COLO668 (cell line): ENCODE measurements around the gene SAMD7.

ENCODE experiments used
- DNase-seq: peaks from one replicate; lab custom pipeline; 2025; ENCODE audit not compliant: unreplicated experiment; lab: John Stamatoyannopoulos, UW

SAMD7 gene

GRCh38 chr3:169907944-169908343, 3.4 kb upstream of the SAMD7 start:
- DNase-seq, result no peak

DNA sequence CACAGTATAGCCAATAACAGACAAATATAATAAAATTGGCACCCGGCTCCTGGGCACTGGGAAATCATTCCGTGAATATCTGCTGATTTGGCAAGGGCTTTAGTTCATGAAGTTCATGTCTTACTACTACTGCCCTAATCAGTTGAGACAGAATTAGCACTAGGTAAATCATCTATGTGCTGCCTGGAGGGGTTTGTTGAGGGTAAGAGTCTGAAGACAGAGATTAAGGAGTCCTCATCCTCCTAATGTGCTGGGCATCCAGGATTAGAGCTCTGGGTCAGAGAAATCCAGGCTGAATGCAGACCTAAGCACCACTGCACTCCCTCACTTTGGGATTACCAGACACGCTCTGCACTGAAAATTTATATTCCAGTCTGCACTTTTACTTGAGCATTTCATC, 2.0 kb downstream of the SAMD7 start:
- DNase-seq, result no peak

DNA sequence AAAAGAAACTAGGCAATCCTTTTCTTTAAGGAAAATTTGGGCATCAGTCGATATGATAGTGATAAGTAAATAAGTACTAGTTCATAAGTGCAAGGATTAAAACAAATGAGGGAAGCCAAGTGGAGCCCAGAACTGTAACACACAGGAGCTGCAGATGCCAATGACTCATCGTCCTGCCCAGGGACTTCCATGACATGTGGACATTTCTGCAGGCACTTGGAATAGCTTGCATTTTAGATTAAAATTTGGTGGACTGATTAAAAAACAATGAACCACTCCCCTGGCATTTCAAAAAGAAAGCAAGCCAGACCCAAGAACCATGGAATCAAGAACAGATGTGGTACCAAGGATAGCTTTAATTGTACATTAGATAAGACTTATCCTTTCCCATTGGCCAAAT, 2.9 kb downstream of the SAMD7 start:
- DNase-seq, result no peak

DNA sequence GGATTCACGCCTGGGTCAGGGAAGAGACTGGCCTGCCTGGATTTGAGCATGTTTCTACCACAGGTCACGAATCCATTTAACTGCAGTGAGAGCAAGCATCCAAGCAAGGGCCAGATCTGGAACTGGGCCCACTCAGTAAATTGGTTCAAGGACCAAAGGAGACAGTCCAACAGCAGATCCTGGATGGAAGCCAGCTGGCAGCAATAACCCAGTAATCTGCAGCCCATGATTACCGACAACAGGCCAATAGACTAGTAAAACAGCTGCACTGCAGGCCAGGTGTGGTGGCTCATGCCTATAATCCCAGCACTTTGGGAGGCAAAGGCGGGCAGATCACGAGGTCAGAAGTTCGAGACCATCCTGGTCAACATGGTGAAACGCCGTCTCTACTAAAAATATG, 11.8 kb downstream of the SAMD7 start:
- peak; percentile 15 for DNase-seq

DNA sequence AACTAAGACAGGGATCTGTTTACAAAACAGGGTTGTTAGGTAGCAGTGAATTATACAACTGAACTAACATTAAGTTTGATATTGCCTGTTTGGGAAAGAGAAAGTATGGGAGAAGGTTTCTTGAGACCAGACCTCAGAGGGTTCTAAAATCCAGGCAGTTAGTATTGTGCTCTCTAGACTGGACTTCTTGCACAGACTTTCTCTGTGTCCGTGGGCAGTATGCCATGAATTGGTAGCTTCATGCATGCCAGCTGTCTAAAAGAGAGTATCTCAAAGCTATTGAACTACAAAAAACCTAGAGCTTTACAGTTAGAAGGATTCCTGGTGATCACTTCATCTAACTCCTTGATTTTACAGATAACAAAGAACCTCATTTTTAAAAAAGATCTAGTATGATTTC, 12.5 kb downstream of the SAMD7 start:
- no peak for DNase-seq

DNA sequence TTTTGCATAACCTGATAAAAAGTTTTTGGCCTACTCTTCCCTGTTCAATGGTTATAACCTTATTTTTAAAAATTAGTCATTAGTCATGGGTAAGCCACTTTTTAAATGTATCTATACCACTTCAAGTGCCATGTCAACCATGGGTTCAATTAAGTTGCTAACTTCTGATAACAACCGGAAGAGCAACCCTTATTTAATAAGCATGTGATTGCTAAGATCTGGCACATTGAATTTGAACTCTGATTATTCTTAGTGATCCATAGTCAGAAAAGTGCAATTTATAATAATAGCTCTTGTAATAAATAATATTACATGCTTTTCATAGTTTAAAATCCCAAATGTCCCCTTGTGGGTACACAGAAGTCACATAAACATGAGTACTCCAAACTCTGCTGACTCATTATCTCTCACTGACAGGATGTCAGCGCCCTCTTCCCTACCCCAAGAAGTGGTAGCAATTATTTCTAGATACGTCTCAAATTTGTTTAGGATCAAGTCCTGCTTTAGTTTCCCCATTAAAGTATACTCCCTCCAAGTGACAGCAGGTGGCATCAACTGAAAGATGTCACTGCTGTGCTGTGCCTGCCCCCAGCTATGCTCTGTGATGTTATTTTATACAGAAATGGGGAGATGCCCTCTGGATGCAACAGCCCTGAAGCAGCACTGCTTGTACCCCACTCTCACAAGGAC, 18.6 kb downstream of the SAMD7 start:
- DNase-seq, result no peak

DNA sequence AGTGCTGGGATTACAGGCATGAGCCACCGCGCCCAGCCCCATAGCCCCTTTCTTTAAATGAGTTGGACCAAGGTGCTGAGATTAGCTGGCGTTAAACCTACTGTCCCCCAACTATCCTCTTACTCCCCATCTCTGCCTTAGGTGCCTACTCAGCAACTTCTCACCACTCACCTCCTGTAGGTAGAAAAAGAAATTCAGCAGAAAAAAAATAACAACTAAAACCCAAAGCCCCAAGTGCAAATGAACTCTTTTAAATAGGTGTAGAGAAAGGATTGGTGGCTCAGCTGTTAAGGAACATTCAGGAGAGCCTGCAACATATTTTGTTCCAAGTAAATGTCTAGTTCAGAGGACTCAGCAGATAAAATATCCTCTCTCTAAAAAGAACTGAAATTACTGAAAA, 19.5 kb downstream of the SAMD7 start:
- DNase-seq, result no peak

- no peak for DNase-seq
These were observed 20.6 kb downstream of the SAMD7 start for GRCh38 chr3:169931747-169932520.

- DNase-seq, result no peak
These were observed 27.9 kb downstream of the SAMD7 start for GRCh38 chr3:169939320-169939719.

- no peak for DNase-seq
These were observed 28.4 kb downstream of the SAMD7 start for GRCh38 chr3:169939751-169940150.

DNA sequence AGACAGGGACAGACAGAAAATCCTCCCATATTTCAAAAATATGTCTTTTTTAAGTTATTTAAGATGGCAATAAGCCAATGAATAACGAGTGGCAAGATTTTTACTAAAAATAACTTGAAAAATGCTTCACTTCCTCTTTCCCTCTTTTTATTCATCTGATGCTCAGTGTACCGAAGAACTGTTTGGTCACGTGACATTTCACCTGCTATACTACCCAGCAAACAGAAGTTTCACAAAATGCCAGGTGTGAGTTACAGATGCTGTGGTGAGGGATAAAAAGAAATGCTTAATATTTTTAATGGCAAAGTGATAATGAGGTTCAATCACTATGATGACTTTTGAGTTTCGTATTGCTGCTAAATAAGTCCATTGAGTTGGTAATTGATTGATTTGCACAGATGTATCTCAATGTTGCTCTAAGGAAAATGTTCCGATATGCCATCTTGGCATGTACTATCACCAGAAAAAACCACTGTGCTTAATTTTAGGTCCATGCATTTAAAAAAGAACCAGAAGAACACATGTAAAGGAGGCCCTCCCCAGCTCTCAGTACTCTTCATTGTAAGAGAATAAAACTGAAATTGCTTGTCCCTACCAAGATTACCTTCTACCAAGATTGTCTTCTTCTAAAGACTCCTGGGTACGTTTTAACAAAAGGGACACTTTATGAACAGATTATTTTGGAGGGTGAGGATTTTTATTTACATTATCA, 29.3 kb downstream of the SAMD7 start:
- no peak for DNase-seq

- DNase-seq, result no peak
These were observed 33.9 kb downstream of the SAMD7 start for GRCh38 chr3:169945313-169945712.

DNA sequence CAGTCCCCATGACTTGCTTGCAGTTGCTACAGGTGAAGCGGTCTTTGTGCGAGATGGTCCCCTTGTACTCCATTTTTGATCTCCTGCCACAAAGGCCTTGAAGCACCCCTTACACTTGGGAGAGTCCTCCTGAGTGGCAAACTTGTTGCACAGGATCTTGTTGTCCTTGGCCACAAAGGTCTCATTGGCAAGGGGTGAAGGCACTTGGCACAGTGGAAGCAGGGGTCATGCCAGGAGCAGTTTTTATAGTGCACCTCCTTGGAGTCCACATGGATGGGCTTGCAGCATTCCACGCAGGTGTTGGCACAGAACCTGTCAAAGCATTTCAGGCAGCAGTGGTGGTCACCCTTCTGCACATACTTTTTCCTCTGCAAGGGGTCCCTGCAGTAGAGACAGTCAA, 35.0 kb downstream of the SAMD7 start:
- no peak for DNase-seq

GRCh38 chr3:169948559-169949448, 37.4 kb downstream of the SAMD7 start:
- DNase-seq, result no peak

DNA sequence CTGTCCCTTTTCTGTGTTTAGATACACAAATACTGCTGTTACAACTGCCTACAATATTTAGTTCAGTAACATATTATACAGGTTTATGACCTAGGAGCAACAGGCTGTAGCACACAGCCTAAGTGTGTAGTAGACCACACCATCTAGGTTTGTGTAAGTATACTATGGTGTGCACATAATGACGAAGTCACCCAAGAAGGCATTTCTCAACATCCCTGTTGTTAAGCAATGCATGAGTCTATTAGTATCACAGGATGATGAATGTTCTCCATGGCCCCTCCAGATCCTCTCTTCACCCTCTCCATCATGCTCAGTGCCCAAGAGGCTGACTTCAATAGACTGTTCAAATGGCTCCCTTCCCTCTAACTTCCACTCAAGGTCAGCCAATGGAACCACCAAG, 40.7 kb downstream of the SAMD7 start:
- no peak for DNase-seq

DNA sequence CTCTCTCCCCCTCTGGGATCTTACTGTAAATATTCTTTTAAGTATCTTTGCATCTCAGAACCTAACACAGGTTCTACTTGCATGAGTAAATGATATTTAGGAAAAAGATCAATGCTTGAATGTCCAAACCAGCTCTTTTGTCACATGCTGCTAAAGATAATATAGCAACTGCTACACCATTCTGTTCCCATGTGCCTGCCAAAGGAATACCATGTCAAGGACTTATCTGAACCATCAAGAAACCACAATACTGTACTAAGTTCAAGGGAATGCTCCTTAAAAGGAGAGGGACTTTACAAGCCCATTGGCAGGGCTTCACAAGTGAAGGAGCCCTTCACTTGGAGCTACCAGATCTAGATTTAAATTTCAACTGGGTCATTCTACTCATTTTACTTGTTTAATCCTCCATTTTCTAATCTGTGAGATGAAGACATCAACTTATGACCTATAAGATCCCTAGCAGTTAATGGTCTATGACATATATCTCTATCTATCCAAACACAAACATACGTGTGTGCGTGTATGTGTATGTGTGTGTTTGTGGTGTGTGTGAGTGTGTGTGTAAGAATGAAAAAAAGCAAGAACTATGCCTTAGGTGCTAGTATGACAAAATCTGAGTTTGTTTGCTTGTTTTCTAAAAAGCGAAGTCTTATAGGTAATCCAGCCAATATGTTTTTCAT, 42.2 kb downstream of the SAMD7 start:
- no peak for DNase-seq

DNA sequence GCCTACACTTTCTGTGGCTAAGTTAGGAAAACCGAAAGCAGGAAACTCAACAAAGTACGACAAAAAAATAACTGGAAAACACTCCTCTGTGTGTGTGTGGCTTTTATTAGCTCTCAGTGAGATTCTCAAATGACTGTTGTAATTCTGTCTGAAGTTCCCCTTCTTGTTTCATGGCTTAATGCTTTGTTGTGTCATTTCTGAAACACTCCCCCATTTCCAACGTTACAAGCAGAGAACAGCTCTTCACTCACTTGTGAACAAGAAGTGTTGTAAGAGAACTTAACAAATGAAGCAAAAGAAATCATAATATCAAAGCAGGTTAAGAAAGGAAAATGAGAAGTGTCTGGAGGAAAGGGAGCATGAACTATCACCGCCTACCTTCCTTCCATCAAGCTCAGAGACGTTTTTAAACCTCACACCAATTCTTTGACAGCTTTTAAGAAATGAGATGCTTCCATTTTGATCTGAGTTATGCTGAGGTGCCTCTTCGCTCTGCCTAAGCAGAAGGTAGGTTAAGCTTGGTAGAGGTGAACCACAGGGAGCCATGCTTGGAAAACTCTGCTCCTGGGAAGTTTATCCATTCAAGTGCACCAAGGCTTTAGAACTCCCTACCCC, 42.9 kb downstream of the SAMD7 start:
- no peak for DNase-seq

- DNase-seq, result no peak
These were observed 44.0 kb downstream of the SAMD7 start for GRCh38 chr3:169955406-169955805.

DNA sequence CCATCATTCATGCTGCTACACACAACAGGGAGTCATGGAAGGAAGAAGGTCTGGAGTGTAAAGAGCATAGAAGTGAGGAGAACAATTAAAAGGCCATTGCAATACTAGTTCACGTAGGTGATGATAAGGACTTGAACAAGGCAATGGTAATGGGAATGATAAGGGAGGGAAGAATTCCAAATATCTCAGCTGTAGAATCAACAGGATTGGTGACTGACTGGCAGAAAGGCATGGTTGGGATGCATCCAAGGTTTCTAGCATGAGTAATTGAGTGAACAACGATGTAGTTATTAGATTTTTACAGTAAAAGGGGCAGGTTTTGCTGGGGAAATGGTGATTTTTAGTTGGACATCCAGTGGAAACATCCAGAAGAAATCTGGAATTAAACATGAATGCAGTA, 52.8 kb downstream of the SAMD7 start:
- DNase-seq, result no peak
